HG03280 (cell line): ENCODE data around the gene NPTX1.

ENCODE experiments used
- ATAC-seq: cut with Tn5 transposase; IDR thresholded peaks from one replicate; pipeline ENCODE4 v1.9.1; 2021; ENCODE audit warnings: mild to moderate bottlenecking, moderate library complexity; ENCODE audit not compliant: unreplicated experiment

NPTX1 gene

GRCh38 chr17:80446645-80447405, 29.6 kb downstream of the NPTX1 start:
- ATAC-seq, result no peak

DNA sequence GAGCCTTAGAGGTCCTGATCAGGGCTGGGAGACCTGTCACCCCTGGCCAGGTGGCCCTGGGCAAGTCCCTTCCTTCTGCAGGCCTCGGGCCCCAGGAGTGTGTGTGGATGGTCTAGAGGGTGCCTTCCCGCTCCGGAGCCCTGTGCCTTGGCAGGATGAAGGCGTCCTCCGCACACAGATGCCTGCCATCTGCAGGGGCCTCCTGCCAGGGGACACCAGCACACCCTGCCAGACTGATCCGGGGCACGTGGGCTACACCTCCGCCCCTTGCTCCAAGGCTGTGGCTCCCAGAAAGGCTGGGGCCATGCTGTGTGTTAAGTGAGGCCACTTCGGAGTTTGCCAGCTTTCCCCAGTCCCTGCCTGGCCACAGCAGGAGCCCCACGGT, 30.7 kb downstream of the NPTX1 start:
- no peak for ATAC-seq

DNA sequence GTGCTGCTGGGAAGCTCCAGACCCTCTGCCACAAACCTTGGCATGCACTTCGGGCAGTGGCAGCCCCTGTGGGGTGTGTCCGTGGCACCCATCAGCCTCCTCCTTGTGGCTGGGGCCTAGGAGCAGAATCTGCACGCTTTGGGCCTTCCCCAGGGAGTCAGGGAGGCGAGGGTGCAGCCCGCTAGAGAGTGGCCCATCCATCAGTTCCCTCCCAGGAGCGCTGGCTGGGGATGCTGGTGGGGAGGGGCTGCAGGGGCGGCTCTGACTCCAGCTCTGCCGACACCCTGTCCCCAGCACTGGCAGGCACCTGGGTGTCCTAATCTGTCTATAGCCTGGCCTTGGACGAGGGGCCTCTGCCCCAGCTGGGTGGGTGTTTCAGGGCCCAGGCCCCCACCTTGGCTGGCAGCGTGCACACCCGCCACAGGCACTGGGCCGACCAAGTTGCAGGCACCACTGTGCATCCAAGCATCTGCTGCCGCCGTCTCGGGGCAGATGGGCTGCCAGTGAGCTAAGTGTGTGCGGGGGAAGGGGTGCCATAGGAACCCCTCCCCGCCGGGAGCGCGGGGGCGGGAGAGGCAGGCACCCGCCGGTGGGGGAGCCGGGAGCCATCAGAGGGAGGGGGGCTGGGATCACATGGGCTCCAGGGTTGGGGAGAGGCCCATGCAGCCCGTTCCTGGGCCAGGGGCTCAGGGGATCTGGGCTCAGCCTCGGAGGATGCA, 31.2 kb downstream of the NPTX1 start:
- ATAC-seq, result no peak

- ATAC-seq, result no peak
Measured at GRCh38 chr17:80444644-80444979, 31.8 kb downstream of the NPTX1 start.

DNA sequence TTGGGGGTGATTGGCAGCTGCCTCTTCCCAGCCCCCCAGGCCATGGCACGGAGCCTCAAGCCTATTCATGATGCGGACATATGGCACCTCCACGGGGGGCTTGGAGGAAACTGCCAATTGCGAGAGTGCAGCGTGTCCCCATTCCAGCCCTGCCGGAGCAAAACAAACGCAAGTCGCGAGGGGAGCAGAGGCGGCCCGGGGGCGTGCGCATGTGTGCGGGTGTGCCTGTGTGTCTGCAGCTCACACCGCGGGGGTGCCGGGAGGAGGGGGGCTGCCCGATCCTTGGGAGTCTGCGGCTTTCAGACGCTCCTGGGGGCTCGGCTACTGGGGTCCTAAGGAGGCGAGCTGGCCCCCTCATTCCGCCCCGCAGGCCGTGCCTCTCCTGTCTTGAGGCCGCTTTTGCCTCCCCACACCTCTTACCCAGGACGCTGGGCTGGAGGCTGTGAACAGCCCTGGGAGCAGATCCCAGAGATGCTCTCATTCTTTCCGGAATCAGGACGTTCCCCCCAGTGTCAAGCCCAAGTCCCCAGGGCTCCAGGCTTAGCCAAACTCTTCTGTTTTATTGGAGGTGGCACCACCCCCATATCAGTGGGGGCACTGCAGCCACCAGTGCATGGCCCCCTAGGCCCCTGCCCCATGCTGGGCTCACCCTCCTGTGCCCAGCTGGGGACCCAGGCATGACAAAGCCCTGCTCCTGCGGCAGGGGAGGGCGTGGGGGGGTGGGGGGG, 32.3 kb downstream of the NPTX1 start:
- no peak for ATAC-seq

- ATAC-seq, result no peak
Measured at GRCh38 chr17:80443498-80443897, 32.9 kb downstream of the NPTX1 start.

- ATAC-seq, result no peak
Measured at GRCh38 chr17:80442764-80443163, 33.6 kb downstream of the NPTX1 start.

DNA sequence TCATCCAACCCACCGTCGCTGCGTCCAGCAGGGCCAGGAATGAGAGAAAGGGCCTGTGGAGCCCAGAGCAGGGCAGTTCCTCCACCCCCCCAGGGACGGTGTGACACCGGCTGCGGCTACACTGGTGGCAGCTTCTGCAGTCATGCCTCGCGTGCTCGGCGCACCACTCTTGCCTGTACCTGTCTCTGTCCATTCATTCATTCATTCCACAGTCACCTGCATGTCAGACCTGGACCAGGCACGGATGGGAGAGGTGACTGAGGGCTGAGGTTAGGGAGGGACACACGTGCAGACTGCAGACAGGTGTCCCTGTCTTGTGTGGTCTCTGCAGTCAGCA, 34.1 kb downstream of the NPTX1 start:
- no peak for ATAC-seq

DNA sequence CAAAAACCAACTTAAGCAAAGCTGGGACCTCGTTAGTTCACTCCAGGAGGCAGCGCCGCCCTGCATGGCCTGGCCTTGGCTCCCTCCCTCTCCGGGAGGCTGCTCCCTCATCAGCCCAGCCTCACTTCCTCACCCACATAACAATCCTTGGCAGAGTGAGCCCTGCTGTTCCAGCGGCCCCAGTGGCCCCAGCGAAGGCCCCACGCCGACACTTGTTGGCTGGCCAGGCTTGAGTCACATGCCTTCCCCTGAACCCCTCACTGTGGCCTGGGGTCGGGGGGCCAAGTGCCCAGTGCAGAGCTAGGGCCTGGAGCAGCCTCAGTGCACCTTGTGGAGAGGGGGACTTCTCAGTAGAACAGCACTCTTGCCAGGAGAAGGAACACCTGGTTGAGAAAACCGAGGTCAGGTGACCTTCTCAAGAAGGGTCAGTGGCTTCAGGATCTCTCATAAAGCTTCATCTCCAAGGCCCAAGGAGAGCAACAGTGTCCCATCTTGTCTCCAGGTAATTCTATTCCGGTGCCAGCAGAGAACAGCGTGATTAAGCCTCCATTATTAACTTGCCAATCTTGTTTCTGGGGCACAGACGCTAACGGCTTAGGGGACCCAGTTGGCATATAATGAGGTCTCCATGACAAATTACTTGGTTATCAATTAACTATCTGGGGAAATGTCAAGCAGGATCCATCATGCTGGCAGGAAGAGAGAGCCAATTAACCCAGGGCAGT, 34.6 kb downstream of the NPTX1 start:
- ATAC-seq, result no peak

- ATAC-seq, result no peak
Measured at GRCh38 chr17:80441133-80441578, 35.3 kb downstream of the NPTX1 start.

- no peak for ATAC-seq
Measured at GRCh38 chr17:80439499-80439898, 36.9 kb downstream of the NPTX1 start.

- no peak for ATAC-seq
Measured at GRCh38 chr17:80438806-80439205, 37.6 kb downstream of the NPTX1 start.

DNA sequence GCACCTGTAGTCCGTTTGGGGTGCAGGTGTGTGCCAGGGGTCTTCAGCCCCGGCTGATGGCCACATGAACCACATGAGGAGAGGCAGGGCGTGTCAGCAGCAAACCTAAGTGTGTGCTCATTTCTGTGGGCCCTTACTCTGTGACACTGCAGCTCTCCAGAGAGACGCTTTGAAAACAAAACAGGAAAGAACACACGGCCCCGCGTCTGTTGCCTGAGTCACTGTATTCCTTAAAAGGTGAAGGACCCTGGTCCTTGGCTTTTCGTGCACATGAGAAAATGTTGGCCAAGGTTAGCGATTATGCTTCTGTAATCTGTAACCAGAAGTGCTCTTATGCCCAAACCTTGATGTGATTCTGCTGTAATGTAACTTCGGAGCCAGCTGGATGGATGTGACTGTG, 38.9 kb downstream of the NPTX1 start:
- no peak for ATAC-seq

DNA sequence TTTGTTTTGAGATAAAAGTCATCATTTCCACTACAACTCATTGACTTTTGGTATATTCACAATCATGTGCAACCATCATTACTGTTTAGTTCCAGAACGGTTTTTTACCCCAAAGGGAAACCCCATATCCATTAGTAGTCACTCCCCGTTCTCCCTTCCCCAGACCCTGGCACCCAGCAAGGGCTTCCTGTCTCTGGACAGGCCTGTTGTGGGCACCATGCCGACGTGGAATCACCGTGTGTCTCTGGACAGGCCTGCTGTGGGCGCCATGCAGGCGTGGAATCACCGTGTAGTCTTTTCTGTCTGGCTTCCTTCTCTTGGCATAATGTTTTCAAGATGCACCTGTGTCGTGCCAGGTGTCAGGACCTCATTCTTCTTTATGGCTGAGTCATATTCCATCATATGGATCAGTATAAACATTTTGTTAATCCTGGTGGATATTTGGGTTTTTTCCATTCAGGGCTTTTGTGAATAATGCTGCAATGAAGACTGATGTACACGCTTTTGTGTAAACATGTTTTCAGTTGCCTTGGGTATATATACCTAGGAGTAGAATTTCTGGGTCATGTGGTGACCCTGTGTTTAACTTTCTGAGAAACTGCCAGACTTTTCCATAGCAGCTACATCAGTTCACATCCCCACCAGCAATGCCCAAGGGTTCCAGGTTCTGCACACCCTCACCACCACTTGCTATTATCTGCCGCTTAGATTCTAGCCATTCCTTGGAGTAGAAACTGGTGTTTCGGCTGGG, 42.3 kb downstream of the NPTX1 start:
- ATAC-seq, result no peak

DNA sequence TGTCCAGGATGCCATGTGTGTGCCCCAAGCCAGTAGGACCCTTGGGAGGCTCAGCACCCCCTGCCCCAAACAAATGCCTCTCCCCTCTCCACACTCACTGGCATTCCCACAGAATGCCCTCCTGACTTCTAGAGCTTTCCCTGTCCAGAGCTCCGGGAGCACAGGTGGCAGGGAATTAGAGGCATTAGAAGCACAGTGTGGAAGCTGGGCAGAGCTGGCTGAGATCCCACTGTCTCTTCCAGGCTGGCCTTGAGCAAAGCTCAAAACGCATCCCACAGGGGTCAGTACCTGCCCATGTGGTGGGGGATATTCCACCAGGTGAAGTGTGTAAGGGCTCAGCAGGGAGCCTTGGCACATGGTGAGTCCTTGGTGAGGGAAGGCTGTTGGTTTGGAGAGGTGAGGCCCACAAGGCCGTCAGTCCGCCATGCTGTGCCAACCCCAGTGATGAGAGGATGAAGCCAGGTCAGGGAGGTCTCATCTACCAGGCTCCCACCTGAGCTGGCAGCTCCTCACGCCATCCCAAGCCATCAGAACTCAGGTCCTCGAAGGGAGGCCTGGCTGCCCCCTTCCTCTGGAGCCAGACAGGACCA, 43.4 kb downstream of the NPTX1 start:
- no peak for ATAC-seq

DNA sequence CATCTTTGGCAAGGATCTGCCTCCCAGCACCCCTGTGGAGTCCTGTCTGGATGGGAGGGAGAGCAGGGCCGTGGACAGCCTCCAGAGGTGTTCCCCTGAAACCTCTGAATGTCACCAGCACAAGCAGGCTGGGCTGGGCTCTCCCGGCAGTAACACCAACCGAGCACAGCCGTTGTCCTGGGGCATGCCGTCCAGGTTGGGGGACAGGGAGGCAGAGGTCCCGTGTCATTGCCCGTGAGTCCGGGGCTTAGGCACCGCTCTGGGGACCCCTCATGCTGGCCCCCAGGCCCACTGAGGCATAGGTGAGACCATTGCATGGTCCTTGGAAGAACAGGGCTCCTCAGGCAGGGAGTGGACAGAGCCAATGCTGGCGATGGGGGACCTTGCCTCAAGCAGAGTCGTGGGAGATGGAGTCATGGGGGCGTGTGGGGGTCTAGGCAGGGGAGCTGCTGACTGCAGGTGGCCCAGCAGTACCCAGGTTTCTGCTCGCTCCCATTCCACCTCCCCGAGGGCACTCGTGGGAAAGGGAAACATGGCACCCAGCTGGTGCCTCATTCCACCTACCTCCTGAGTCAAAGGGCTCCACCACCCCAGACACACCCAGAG, 44.0 kb downstream of the NPTX1 start:
- no peak for ATAC-seq

- ATAC-seq, result no peak
Measured at GRCh38 chr17:80431246-80432195, 44.9 kb downstream of the NPTX1 start.

GRCh38 chr17:80430446-80431245, 45.8 kb downstream of the NPTX1 start:
- ATAC-seq, result no peak
